Brain microvascular endothelial cell (primary cell): Measurements from ENCODE around the gene EME2.

Experiments used
- DNase-seq: peaks from one replicate; pipeline ENCODE4 v3.0.0-alpha.2; 2020
- H3K27ac ChIP-seq: fragments of 250-450 bp; sonication (Bioruptor Pico); 2 replicates; pipeline ENCODE4 v1.5.1; 2020; ENCODE audit warnings: mild to moderate bottlenecking, moderate library complexity
- H3K27me3 ChIP-seq: fragments of 250-450 bp; sonication (Bioruptor Pico); replicated peaks from 2 replicates; pipeline ENCODE4 v1.5.1; 2020; ENCODE audit warnings: mild to moderate bottlenecking
- H3K36me3 ChIP-seq: fragments of 250-450 bp; sonication (Bioruptor Pico); replicated peaks from 2 replicates; pipeline ENCODE4 v1.5.1; 2020; ENCODE audit warnings: mild to moderate bottlenecking
- H3K4me3 ChIP-seq: 2 replicates; pipeline ENCODE4 v1.5.1; 2011; ENCODE audit warnings: low read depth, mild to moderate bottlenecking, control low read depth, low read length, moderate library complexity
- in situ Hi-C: cut with HindIII; loops from 2 replicates; pipeline ENCODE4 v1.10.0; 2017; ENCODE audit warnings: low sequenced_read_pairs, low pct_ligation_motif_present
- TF ChIP-seq, protein P1 (sequence below): IDR thresholded peaks from 2 replicates; pipeline ENCODE4 v1.5.1; 2011; ENCODE audit warnings: low read depth, mild to moderate bottlenecking, moderate library complexity, low read length, control low read depth, inconsistent platforms; ENCODE audit errors: missing control alignments

Gene EME2

DNA sequence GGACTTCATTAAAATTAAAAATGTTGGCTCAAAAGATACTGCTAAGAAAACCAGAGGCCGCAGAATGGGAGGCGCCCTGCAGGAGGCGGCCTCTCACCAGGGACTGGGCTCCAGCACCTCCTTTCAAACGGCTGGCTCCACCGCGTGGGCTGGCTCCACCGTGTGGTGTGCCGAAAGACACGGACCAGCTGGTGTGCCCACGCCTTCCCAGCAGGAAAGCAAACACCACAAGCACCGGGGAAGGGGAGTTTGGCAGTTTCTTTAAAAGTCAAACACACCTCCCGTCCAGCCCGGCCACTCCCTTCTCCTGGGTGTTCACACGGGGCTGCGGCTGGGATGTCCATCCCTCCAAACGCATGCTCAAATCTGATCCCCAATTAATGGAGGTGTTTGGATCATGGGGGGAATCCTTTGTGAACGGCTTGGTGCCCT lies 40.1 kb downstream of the EME2 start:
- TF ChIP-seq, protein P1, sequence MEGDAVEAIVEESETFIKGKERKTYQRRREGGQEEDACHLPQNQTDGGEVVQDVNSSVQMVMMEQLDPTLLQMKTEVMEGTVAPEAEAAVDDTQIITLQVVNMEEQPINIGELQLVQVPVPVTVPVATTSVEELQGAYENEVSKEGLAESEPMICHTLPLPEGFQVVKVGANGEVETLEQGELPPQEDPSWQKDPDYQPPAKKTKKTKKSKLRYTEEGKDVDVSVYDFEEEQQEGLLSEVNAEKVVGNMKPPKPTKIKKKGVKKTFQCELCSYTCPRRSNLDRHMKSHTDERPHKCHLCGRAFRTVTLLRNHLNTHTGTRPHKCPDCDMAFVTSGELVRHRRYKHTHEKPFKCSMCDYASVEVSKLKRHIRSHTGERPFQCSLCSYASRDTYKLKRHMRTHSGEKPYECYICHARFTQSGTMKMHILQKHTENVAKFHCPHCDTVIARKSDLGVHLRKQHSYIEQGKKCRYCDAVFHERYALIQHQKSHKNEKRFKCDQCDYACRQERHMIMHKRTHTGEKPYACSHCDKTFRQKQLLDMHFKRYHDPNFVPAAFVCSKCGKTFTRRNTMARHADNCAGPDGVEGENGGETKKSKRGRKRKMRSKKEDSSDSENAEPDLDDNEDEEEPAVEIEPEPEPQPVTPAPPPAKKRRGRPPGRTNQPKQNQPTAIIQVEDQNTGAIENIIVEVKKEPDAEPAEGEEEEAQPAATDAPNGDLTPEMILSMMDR = peak; percentile 76
- no peak overlapping the region for H3K4me3 ChIP-seq
- H3K27ac ChIP-seq = no peak overlapping the region
- no peaks in the 10 kb centered on the region for H3K27me3 ChIP-seq
- peak; percentile 24 for DNase-seq
- peaks cover 17% of the 10 kb centered on the region for H3K36me3 ChIP-seq
- in situ Hi-C loops = no loop called here

DNA sequence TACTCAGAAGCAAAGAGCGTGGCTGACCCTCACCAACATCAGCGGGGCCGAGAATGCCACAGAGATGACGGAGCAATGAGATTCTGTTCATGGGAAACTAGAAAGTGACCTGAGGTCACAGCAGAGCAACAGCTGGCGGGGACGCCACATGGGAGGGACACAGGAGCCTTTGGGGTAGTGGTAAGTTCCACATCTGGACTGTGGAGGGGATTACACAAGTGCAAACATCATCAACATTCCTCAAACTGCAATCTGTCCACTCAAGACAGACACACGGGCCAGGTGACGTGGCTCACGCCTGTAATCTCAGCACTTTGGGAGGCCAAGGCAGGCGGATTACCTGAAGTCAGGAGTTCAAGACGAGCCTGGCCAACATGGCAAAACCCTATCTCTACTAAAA lies 42.9 kb downstream of the EME2 start:
- H3K4me3 ChIP-seq = no peak overlapping the region
- DNase-seq = no peak
- TF ChIP-seq, protein P1 = no peak
- peaks cover 8% of the 10 kb centered on the region for H3K36me3 ChIP-seq
- H3K27me3 ChIP-seq = no peaks in the 10 kb centered on the region
- in situ Hi-C loops = no loop called here
- no peak overlapping the region for H3K27ac ChIP-seq

DNA sequence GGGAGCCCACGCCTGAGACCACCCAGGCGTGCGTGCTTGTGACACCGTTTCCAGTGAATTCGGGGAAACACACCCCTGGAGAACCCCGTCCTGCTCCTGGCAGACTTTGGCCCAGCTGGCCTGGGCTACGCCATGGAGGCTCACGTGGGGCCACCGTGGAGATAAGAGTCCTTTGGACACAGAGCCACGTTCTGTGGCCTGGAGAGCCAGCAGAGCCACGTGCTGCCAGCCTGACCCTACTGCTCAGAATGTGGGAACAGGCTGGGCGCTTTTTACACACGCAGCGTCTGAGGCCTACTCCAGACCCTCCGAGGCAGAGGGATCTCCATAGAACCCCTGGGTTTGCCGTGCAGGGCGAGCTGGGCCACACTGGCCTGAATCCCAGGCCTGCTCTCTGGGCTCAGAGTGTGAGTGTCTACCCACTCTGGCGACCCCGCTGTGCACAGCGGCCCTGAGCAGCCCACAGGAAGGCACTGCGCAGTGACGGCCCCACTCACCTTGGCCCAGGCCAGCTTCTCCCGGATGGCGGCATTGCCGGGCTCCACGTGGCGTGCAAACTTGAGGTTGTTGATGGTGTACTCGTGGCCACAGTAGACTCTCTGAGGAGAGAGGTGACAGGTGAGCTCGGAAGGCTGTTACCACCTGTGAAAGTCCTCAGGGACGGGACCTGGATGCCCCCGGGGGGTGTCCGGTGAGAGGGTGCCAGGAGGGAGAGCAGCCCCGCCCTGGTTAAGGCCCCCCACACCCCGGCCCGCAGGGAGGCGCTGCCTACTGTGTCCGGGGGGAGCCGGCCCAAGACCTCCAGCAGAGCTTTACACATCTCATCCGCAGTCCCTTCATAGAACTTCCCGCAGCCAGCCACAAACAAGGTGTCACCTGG lies 44.0 kb downstream of the EME2 start:
- in situ Hi-C loops = no loop called here
- TF ChIP-seq, protein P1 = no peak
- no peak for DNase-seq

DNA sequence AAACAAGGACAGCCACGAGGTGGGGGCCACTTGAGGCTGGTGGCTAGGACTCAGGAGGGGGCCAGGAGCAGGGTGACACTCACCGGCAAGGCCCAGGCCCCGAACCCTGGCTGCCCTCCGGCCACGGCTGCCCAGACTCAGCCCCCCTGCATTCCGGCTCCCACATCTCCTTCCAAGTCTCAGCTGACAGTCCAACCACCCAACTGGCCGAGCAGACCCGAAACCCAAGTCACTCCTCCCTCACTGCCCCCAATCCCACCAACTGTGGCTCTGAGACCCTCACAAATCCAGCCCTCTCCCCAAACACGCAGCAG lies 44.6 kb downstream of the EME2 start:
- TF ChIP-seq, protein P1 = no peak
- Histone ChIP-seq H3K27ac (no peak overlapping the region), H3K36me3 (peaks cover 8% of the 10 kb centered on the region), H3K4me3 (no peak overlapping the region), H3K27me3 (no peaks in the 10 kb centered on the region)
- DNase-seq = no peak
- in situ Hi-C loops = no loop called here

More for the DNA sequence above, 44.0 kb downstream of the EME2 start:
- Histone ChIP-seq H3K27me3 (no peaks in the 10 kb centered on the region), H3K36me3 (peaks cover 8% of the 10 kb centered on the region), H3K27ac (no peak overlapping the region), H3K4me3 (no peak overlapping the region)

DNA sequence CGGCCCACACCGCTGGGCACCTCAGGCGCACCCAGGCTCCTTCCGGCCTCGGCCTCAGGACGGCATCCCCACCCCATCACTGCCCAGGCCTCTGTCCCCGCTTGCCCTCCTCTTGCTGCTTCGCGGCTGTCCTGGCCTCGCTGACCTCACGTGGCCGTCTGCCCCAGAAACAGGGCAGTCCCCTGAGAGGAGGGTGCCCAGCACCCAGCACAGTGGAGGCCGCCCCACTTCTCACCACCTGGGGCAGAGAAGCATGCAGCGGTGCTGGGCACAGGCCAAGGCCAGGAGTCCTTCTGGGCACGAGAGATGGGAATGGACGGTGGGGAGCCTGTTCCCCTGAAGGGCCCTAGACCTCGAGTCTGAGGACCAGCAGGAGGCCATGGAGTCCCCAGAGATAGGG lies 45.1 kb downstream of the EME2 start:
- Histone ChIP-seq H3K27ac (no peak overlapping the region), H3K27me3 (no peaks in the 10 kb centered on the region), H3K36me3 (peaks cover 8% of the 10 kb centered on the region), H3K4me3 (no peak overlapping the region)
- DNase-seq = no peak
- TF ChIP-seq, protein P1 = no peak
- in situ Hi-C loops = no loop called here
